Measurements from ENCODE around the gene PICALM. TPM values are rescaled to one million over a fixed set of nuclear protein-coding genes. Genes with fewer than 3 reads are reported as not detected.

The PICALM gene
- total and polyA plus RNA-seq, 2 of the 4 experiments (the other 2 are of a cell fraction): 235 to 453 TPM

DNA sequence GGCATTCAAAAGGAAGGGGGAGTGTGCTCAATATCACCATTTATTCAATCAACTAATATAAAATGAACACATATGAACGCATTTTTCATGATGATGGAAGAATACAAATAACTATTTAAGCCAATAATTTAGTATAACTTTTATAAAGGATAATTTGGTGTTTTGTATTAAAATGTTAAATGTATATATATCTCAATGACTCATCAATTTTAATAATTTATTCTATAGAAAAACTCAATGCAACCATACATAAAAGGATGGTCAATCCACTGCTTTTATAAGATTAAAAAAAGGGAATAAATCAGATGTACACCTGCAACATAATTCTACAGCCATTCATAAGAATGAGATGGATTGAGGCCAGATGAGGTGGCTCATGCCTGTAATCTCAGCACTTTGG is 50.6 kb downstream of the PICALM start:
- Histone ChIP-seq H3K4me3 (ENCODE audit: insufficient read depth, low read depth, low read length) (no peak overlapping the region), H3K18ac (ENCODE audit: low read depth, low read length) (no peak overlapping the region), H3K79me1 (ENCODE audit: low read depth in 1 of 2, low read length in 2 of 2) (peaks cover 16 to 38% of the 10 kb centered on the region in 2 experiments), H4K91ac (ENCODE audit: insufficient read depth, low read depth, low read length) (no peak overlapping the region), H2AK5ac (ENCODE audit: low read depth, low read length) (no peak overlapping the region), H2AFZ (replicated peaks; ENCODE audit: low read length, poor library complexity) (no peak overlapping the region), H4K20me1 (ENCODE audit: insufficient read depth, low read length) (peaks cover 9% of the 10 kb centered on the region; the same call in 1 of the 2 replicates), H2BK5ac (ENCODE audit: low read depth, low read length, poor library complexity, severe bottlenecking) (no peak overlapping the region), H3K9ac (ENCODE audit: low read depth, low read length) (no peak overlapping the region), H2BK20ac (ENCODE audit: low read depth, low read length) (no peak overlapping the region), H3K9me3 (ENCODE audit: control insufficient read depth, insufficient read depth, low read length) (no peaks in the 10 kb centered on the region), H2BK15ac (ENCODE audit: low read depth, low read length) (no peak overlapping the region), H3K4me2 (ENCODE audit: low read depth, low read length) (no peak overlapping the region), H3K27me3 (ENCODE audit: control insufficient read depth, insufficient read depth, low read length) (no peaks in the 10 kb centered on the region), H3K4ac (ENCODE audit: low read depth, low read length) (no peak overlapping the region), H4K5ac (ENCODE audit: low read depth, low read length) (no peak overlapping the region), H4K8ac (ENCODE audit: low read depth in 2 of 2, low read length in 2 of 2) (no peak overlapping the region), H2BK120ac (ENCODE audit: low read depth, low read length) (no peak overlapping the region), H3K23ac (ENCODE audit: low read depth, low read length) (no peak overlapping the region), H3K9me1 (ENCODE audit: insufficient read depth, low read length) (no peaks in the 10 kb centered on the region), H3K4me1 (ENCODE audit: control insufficient read depth, insufficient read depth, low read length) (no peaks in the 10 kb centered on the region), H3K36me3 (ENCODE audit: control insufficient read depth, insufficient read depth, low read length) (peaks cover 17% of the 10 kb centered on the region), H3K27ac (ENCODE audit: insufficient read depth, low read length) (no peak overlapping the region), H3K56ac (ENCODE audit: extremely low read depth, insufficient read depth, low read length) (no peak overlapping the region), H3K14ac (replicated peaks; ENCODE audit: low read depth, low read length) (no peak overlapping the region), H2AK9ac (replicated peaks; ENCODE audit: low read depth, low read length, poor library complexity) (no peak overlapping the region)
- ATAC-seq (ENCODE audit: low read depth) (no peak), DNase-seq (no peak)
- BruUV-seq (replicated peaks): no TSS peak
- dilution Hi-C loops (cut with HindIII; ENCODE audit: low sequenced_read_pairs, unreplicated experiment): no loop called here
- no CpG with 5 or more reads among the region's 1 CpG for WGBS, 2 experiments (ENCODE audit: extremely low coverage in 2 of 2, insufficient read length in 1 of 2)
- no peak for TF ChIP-seq SMC3 (IDR thresholded peaks at IDR 0.05; ENCODE audit: low read depth, low read length)
- TF ChIP-seq, protein P1, sequence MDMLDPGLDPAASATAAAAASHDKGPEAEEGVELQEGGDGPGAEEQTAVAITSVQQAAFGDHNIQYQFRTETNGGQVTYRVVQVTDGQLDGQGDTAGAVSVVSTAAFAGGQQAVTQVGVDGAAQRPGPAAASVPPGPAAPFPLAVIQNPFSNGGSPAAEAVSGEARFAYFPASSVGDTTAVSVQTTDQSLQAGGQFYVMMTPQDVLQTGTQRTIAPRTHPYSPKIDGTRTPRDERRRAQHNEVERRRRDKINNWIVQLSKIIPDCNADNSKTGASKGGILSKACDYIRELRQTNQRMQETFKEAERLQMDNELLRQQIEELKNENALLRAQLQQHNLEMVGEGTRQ (IDR thresholded peaks at IDR 0.05; ENCODE audit: low read depth, low read length): no peak
- TF ChIP-seq, protein P2, sequence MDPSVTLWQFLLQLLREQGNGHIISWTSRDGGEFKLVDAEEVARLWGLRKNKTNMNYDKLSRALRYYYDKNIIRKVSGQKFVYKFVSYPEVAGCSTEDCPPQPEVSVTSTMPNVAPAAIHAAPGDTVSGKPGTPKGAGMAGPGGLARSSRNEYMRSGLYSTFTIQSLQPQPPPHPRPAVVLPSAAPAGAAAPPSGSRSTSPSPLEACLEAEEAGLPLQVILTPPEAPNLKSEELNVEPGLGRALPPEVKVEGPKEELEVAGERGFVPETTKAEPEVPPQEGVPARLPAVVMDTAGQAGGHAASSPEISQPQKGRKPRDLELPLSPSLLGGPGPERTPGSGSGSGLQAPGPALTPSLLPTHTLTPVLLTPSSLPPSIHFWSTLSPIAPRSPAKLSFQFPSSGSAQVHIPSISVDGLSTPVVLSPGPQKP (IDR thresholded peaks at IDR 0.05; ENCODE audit: borderline replicate concordance, low read depth, low read length): no peak
- peak; percentile 47; the same call in 1 of the 2 replicates for TF ChIP-seq NFE2L2 (IDR thresholded peaks at IDR 0.05; ENCODE audit: low read depth, low read length)
- TF ChIP-seq CHD1 (IDR thresholded peaks at IDR 0.05; ENCODE audit: low read depth, low read length): no peak
- POLR2A ChIA-PET (ENCODE audit: unreplicated experiment): no interaction called here
- intact Hi-C loops (cut with micrococcal nuclease): no loop called here
- CTCF ChIA-PET: interaction anchor here (1.1 kb wide), 1 partner anchor 29 kb away, joined by 8 read pairs; no protein-coding TSS in a partner anchor
- in situ Hi-C loops (cut with MboI; ENCODE audit: low sequenced_read_pairs): no loop called here

Data from IMR-90 (cell line).